Prostate gland (tissue), 2 donors: ENCODE data around the gene CHCHD3.

ENCODE experiments used
- CTCF ChIP-seq, 4 experiments: fragments of 200-600 bp in 2 of 4; fragments of 450-650 bp in 2 of 4; sonication (generic) in 2 of 4; IDR thresholded peaks; 1 replicate in 3 of 4; 2 replicates in 1 of 4; pipeline ENCODE4 v1.5.1; 2016 to 2019; ENCODE audit warnings: antibody characterized with exemption in 4 of 4, mild to moderate bottlenecking in 2 of 4, moderate library complexity in 2 of 4
- POLR2AphosphoS5 ChIP-seq: sonication (generic); formaldehyde crosslinking; IDR thresholded peaks from one replicate; pipeline ENCODE4 v1.6.1; 2017; ENCODE audit warnings: antibody characterized with exemption

GRCh38 chr7:132977234-132977633 lies 104.7 kb downstream of the CHCHD3 start:
- no peak for TF ChIP-seq POLR2AphosphoS5
- TF ChIP-seq CTCF (IDR thresholded peaks at IDR 0.05): no peak
